OCI-LY1 (cell line): ENCODE measurements around the gene INPP4A.

Source experiments
- CTCF ChIP-seq: fragments of 200-600 bp; sonication (generic), shearing (Covaris generic); IDR thresholded peaks from 2 replicates; pipeline ENCODE4 v1.5.1; 2017; ENCODE audit warnings: mild to moderate bottlenecking, antibody characterized with exemption, low read length, moderate library complexity, mixed read lengths
- EZH2 ChIP-seq: fragments of 200-600 bp; sonication (generic), shearing (Covaris generic); IDR thresholded peaks from 2 replicates; pipeline ENCODE4 v1.8.0; 2017; ENCODE audit warnings: borderline replicate concordance, mixed run types, mild to moderate bottlenecking, antibody characterized with exemption, low read length, moderate library complexity, mixed read lengths

DNA sequence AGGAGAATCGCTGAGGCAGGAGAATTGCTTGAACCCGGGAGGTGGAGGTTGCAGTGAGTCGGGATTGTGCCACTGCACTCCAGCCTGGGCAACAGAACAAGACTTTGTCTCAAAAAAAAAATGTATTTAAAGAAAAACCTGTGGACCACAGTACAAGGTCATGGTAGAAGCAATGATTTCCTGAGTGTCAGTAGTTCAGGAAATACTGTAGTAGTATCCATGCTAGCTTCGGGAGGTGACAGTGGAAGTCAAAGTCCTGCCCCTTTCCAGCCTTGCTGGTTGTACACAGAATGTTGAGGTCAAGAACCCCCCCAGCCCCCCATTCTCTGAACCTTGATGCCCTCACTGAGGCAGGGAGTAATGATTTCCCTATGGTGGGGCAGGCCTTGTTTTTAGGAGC is 56.6 kb downstream of the INPP4A start:
- TF ChIP-seq CTCF: no peak
- no peak for TF ChIP-seq EZH2
